Prostate gland (tissue), 2 donors: ENCODE measurements around the gene ENHO. TPM values are rescaled to one million over a fixed set of nuclear protein-coding genes. Genes with fewer than 3 reads are reported as not detected.

Source experiments
- DNase-seq: peaks from one replicate; pipeline ENCODE4 v3.0.0-alpha.2; 2019; ENCODE audit warnings: low spot score
- H3K27ac ChIP-seq, 2 donors: fragments of 200-600 bp; sonication (generic); 2 replicates each; pipeline ENCODE4 v1.5.1; 2017 to 2019
- H3K27me3 ChIP-seq: fragments of 200-600 bp; sonication (generic); replicated peaks from 2 replicates; pipeline ENCODE4 v1.5.1; 2019; ENCODE audit not compliant: insufficient read depth
- H3K36me3 ChIP-seq, 2 donors: fragments of 200-600 bp; sonication (generic); 1 replicate in 1 of 2; 2 replicates in 1 of 2; pipeline versions ENCODE4 v1.5.1 to v1.8.1; 2017 to 2019
- H3K4me1 ChIP-seq: fragments of 200-600 bp; sonication (generic); replicated peaks from 2 replicates; pipeline ENCODE4 v1.5.1; 2019
- H3K4me3 ChIP-seq, 2 donors: fragments of 200-600 bp; sonication (generic); 2 replicates each; pipeline ENCODE4 v1.5.1; 2017 to 2019
- H3K9me3 ChIP-seq: fragments of 200-600 bp; sonication (generic); 2 replicates; pipeline ENCODE4 v1.5.1; 2017
- CTCF ChIP-seq, 4 experiments: fragments of 200-600 bp in 2 of 4; fragments of 450-650 bp in 2 of 4; sonication (generic) in 2 of 4; IDR thresholded peaks; 1 replicate in 3 of 4; 2 replicates in 1 of 4; pipeline ENCODE4 v1.5.1; 2016 to 2019; ENCODE audit warnings: antibody characterized with exemption in 4 of 4, mild to moderate bottlenecking in 2 of 4, moderate library complexity in 2 of 4
- POLR2A ChIP-seq: fragments of 450-650 bp; IDR thresholded peaks from one replicate; pipeline ENCODE4 v1.6.1; 2016; ENCODE audit warnings: antibody characterized with exemption, mild to moderate bottlenecking
- POLR2AphosphoS5 ChIP-seq: sonication (generic); formaldehyde crosslinking; IDR thresholded peaks from one replicate; pipeline ENCODE4 v1.6.1; 2017; ENCODE audit warnings: antibody characterized with exemption
- WGBS: methylation state at CpG from one replicate; pipeline ENCODE4 v1.1.5; 2018; 5-methylcytosine and 5-hydroxymethylcytosine counted together
- intact Hi-C: fragments of 100-400 bp; cut with DNase I; formaldehyde crosslinking; loops from one replicate; pipeline ENCODE4 v1.14.2; 2022
- total RNA-seq, 2 donors: library from RNA; depleted of rRNA; stranded (reverse); fragments of >200 nt; gene quantifications; one replicate each; pipeline ENCODE4 v1.1.0, GENCODE V29; 2016

Gene ENHO
- total RNA-seq, 2 donors from 2014 or later: 20.9 to 28.2 TPM

- WGBS: 32% methylated on average over 2 of the region's 2 CpGs
- intact Hi-C loops: loop anchor here (2.0 to 5.0 kb wide), 2 partner anchors 46 to 99 kb away; no protein-coding TSS in a partner anchor
These were observed 21.4 kb downstream of the ENHO start for GRCh38 chr9:34501372-34501771.

GRCh38 chr9:34500623-34501267, 22.0 kb downstream of the ENHO start:
- intact Hi-C loops: loop anchor here (1.0 to 5.0 kb wide), 3 partner anchors 47 to 98 kb away; no protein-coding TSS in a partner anchor
- H3K9me3 ChIP-seq: no peaks in the 10 kb centered on the region
- TF ChIP-seq POLR2AphosphoS5: peak; percentile 27
- TF ChIP-seq POLR2A: no peak
- TF ChIP-seq CTCF (IDR thresholded peaks at IDR 0.05): peak; percentile 86 to 96 (median 91)
- H3K27ac ChIP-seq: no peak overlapping the region
- H3K4me1 ChIP-seq: peaks cover 20% of the 10 kb centered on the region
- DNase-seq: peak; percentile 51
- no peaks in the 10 kb centered on the region for H3K36me3 ChIP-seq
- H3K4me3 ChIP-seq: no peak overlapping the region
- H3K27me3 ChIP-seq: no peaks in the 10 kb centered on the region
- whole genome bisulfite sequencing: 3% methylated on average over 6 of the region's 6 CpGs

More at GRCh38 chr9:34501372-34501771, 21.4 kb downstream of the ENHO start:
- Histone ChIP-seq H3K4me3 (no peak overlapping the region), H3K36me3 (no peaks in the 10 kb centered on the region), H3K27ac (peak overlapping the region; percentile 59 to 76), H3K9me3 (no peaks in the 10 kb centered on the region), H3K4me1 (peaks cover 20% of the 10 kb centered on the region), H3K27me3 (no peaks in the 10 kb centered on the region)
- no peak for DNase-seq
- TF ChIP-seq POLR2AphosphoS5 (no peak), POLR2A (no peak), CTCF (IDR thresholded peaks at IDR 0.05) (no peak)

- Histone ChIP-seq H3K9me3 (no peaks in the 10 kb centered on the region), H3K4me3 (no peak overlapping the region), H3K27me3 (no peaks in the 10 kb centered on the region), H3K4me1 (peaks cover 20% of the 10 kb centered on the region), H3K27ac (no peak overlapping the region), H3K36me3 (no peaks in the 10 kb centered on the region)
- TF ChIP-seq POLR2AphosphoS5 (no peak), POLR2A (no peak), CTCF (IDR thresholded peaks at IDR 0.05) (no peak)
- 86% methylated on average over 2 of the region's 2 CpGs for WGBS
- intact Hi-C loops: loop anchor here (10.0 kb wide), 1 partner anchor 164 kb away; no protein-coding TSS in a partner anchor
- no peak for DNase-seq
These were observed 23.7 kb downstream of the ENHO start for GRCh38 chr9:34499076-34499475.

GRCh38 chr9:34498553-34498952, 24.2 kb downstream of the ENHO start:
- Histone ChIP-seq H3K36me3 (no peaks in the 10 kb centered on the region), H3K9me3 (no peaks in the 10 kb centered on the region), H3K4me3 (no peak overlapping the region), H3K27ac (no peak overlapping the region), H3K4me1 (peaks cover 20% of the 10 kb centered on the region), H3K27me3 (no peaks in the 10 kb centered on the region)
- DNase-seq: no peak
- TF ChIP-seq POLR2A (no peak), CTCF (IDR thresholded peaks at IDR 0.05) (no peak), POLR2AphosphoS5 (no peak)
- intact Hi-C loops: loop anchor here (10.0 kb wide), 1 partner anchor 164 kb away; no protein-coding TSS in a partner anchor
- WGBS: 42% methylated on average over 3 of the region's 3 CpGs
